Subcutaneous abdominal adipose tissue (tissue), 5 donors: ENCODE results near the gene GOPC.

Experiments used
- H3K27ac ChIP-seq: one replicate; pipeline ENCODE4 v1.7.0; 2013; ENCODE audit warnings: low read depth, mild to moderate bottlenecking, inconsistent platforms, low read length, moderate library complexity
- H3K27me3 ChIP-seq, 5 donors: one replicate each; pipeline ENCODE4 v1.7.0; 2013; ENCODE audit warnings: low read length in 5 of 5, inconsistent platforms in 1 of 5; ENCODE audit not compliant: control insufficient read depth in 5 of 5, insufficient read depth in 4 of 5
- H3K36me3 ChIP-seq, 5 donors: one replicate each; pipeline ENCODE4 v1.7.0; 2013; ENCODE audit warnings: low read length in 5 of 5; ENCODE audit not compliant: control insufficient read depth in 5 of 5, insufficient read depth in 5 of 5
- H3K4me1 ChIP-seq, 5 donors: one replicate each; pipeline ENCODE4 v1.7.0; 2013; ENCODE audit warnings: low read length in 5 of 5, mild to moderate bottlenecking in 3 of 5, moderate library complexity in 1 of 5; ENCODE audit not compliant: control insufficient read depth in 5 of 5, insufficient read depth in 5 of 5
- H3K4me3 ChIP-seq, 5 donors: one replicate each; pipeline ENCODE4 v1.7.0; 2013; ENCODE audit warnings: low read length in 5 of 5, low read depth in 1 of 5
- H3K9ac ChIP-seq, 5 donors: one replicate each; pipeline ENCODE4 v1.7.0; 2013; ENCODE audit warnings: low read length in 5 of 5, mild to moderate bottlenecking in 4 of 5, moderate library complexity in 3 of 5
- H3K9me3 ChIP-seq, 5 donors: one replicate each; pipeline ENCODE4 v1.7.0; 2013; ENCODE audit warnings: low read length in 5 of 5; ENCODE audit not compliant: control insufficient read depth in 5 of 5
- donor health status: healthy.
- donor health status: healthy.
- donor health status: healthy.
- donor health status: healthy.
- donor health status: healthy.

The GOPC gene

GRCh38 chr6:117568247-117568646, 34.1 kb downstream of the GOPC start:
- Histone ChIP-seq H3K27ac (no peak overlapping the region), H3K36me3 (peaks cover 30 to 72% (median 41%) of the 10 kb centered on the region in 5 donors), H3K4me1 (no peaks in the 10 kb centered on the region), H3K9me3 (no peaks in the 10 kb centered on the region), H3K9ac (no peak overlapping the region), H3K4me3 (no peak overlapping the region), H3K27me3 (no peaks in the 10 kb centered on the region)

DNA sequence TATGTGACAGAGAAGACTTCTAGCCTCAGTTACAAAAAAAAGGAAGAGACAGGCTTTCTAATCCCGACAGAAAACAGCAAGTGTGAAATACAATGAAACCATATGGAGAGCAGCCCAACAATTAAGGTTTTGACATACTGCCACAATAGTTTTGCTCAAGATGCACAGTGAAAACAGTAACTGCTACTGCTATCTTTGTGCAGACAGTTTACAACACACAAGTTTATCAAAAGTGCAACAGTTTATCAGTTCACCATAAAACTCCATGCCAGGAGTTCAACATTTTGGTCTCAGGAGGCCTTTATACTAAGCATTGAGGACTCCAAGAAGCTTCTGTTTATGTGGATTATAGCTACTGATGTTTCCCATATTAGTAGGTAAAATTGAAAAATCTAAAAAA, 37.6 kb downstream of the GOPC start:
- Histone ChIP-seq H3K4me3 (no peak overlapping the region), H3K36me3 (peaks cover 29 to 67% (median 43%) of the 10 kb centered on the region in 5 donors), H3K9me3 (no peaks in the 10 kb centered on the region), H3K9ac (no peak overlapping the region), H3K27ac (no peak overlapping the region), H3K27me3 (no peaks in the 10 kb centered on the region), H3K4me1 (no peaks in the 10 kb centered on the region)

DNA sequence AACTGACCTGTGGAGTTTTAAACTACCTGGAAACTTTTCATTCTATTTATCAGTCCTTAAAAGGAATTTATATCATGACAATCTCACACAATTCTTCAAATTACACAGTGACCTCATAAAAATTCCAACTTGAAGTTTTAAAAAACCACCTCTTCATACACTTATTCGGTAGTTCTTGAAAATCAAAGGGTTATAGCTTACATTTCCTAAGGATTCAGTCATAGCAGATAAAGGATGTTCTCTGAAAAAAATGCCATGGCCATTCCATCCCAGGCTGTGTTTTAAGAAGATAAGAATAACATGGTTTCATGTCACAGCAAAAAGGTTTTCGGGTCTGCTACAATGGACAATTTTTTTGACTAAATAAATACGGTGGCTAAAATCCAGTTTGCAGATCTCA, 41.2 kb downstream of the GOPC start:
- H3K27me3 ChIP-seq: no peaks in the 10 kb centered on the region
- no peak overlapping the region for H3K4me3 ChIP-seq
- H3K4me1 ChIP-seq: peaks cover 0 to 4% (median 0%) of the 10 kb centered on the region in 5 donors
- no peak overlapping the region for H3K9ac ChIP-seq
- no peak overlapping the region for H3K27ac ChIP-seq
- H3K36me3 ChIP-seq: peaks cover 8 to 39% (median 16%) of the 10 kb centered on the region in 5 donors
- no peaks in the 10 kb centered on the region for H3K9me3 ChIP-seq

GRCh38 chr6:117559299-117559698, 43.0 kb downstream of the GOPC start:
- peaks cover 0 to 4% (median 0%) of the 10 kb centered on the region in 5 donors for H3K4me1 ChIP-seq
- H3K9me3 ChIP-seq: no peaks in the 10 kb centered on the region
- no peak overlapping the region for H3K4me3 ChIP-seq
- H3K27ac ChIP-seq: no peak overlapping the region
- no peak overlapping the region for H3K9ac ChIP-seq
- peaks cover 5 to 21% (median 15%) of the 10 kb centered on the region in 5 donors for H3K36me3 ChIP-seq
- no peaks in the 10 kb centered on the region for H3K27me3 ChIP-seq

GRCh38 chr6:117558818-117559217, 43.5 kb downstream of the GOPC start:
- no peak overlapping the region for H3K4me3 ChIP-seq
- no peaks in the 10 kb centered on the region for H3K9me3 ChIP-seq
- no peak overlapping the region for H3K9ac ChIP-seq

DNA sequence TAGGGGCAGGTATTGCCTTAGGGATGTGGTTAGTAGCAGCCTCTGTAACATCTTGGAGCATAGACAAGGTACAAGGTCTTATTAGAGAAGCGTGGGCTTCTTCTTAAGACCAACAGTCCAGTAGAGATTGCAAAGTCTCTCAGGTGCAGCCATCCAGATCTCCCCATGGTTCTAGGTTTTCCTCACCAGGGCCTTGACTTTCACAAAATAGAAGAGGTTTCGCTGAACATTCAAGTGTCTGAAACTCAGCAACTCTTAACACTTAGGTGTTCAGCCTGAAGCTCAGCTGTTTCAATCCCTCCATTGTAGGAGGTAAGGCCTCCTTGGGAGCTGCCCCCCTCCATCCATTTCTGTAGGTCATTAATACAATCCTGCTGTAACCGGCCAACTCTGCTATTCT, 44.4 kb downstream of the GOPC start:
- no peaks in the 10 kb centered on the region for H3K9me3 ChIP-seq
- H3K4me1 ChIP-seq: peaks cover 0 to 4% (median 0%) of the 10 kb centered on the region in 5 donors
- H3K27ac ChIP-seq: no peak overlapping the region
- peak overlapping the region in 1 of 5 donors; percentile 39 for H3K9ac ChIP-seq
- no peaks in the 10 kb centered on the region for H3K27me3 ChIP-seq
- H3K4me3 ChIP-seq: no peak overlapping the region
- H3K36me3 ChIP-seq: peaks cover 4 to 17% (median 9%) of the 10 kb centered on the region in 5 donors

More at GRCh38 chr6:117558818-117559217, 43.5 kb downstream of the GOPC start:
- H3K27me3 ChIP-seq: no peaks in the 10 kb centered on the region
- H3K27ac ChIP-seq: no peak overlapping the region
- H3K4me1 ChIP-seq: peaks cover 0 to 4% (median 0%) of the 10 kb centered on the region in 5 donors
- peaks cover 5 to 20% (median 15%) of the 10 kb centered on the region in 5 donors for H3K36me3 ChIP-seq

- H3K4me3 ChIP-seq: no peak overlapping the region
- H3K9ac ChIP-seq: no peak overlapping the region
- no peaks in the 10 kb centered on the region for H3K27me3 ChIP-seq
- no peak overlapping the region for H3K27ac ChIP-seq
- peaks cover 0 to 4% (median 0%) of the 10 kb centered on the region in 5 donors for H3K4me1 ChIP-seq
- peaks cover 0 to 4% (median 0%) of the 10 kb centered on the region in 5 donors for H3K36me3 ChIP-seq
- no peaks in the 10 kb centered on the region for H3K9me3 ChIP-seq
Observed at GRCh38 chr6:117555882-117556498, 46.3 kb downstream of the GOPC start.

GRCh38 chr6:117555262-117555849, 47.0 kb downstream of the GOPC start:
- Histone ChIP-seq H3K27ac (no peak overlapping the region), H3K36me3 (peaks cover 0 to 4% (median 0%) of the 10 kb centered on the region in 5 donors), H3K4me1 (peaks cover 0 to 4% (median 0%) of the 10 kb centered on the region in 5 donors), H3K9me3 (no peaks in the 10 kb centered on the region), H3K9ac (no peak overlapping the region), H3K27me3 (no peaks in the 10 kb centered on the region), H3K4me3 (no peak overlapping the region)

GRCh38 chr6:117553142-117553541, 49.2 kb downstream of the GOPC start:
- H3K9me3 ChIP-seq: no peaks in the 10 kb centered on the region
- no peak overlapping the region for H3K4me3 ChIP-seq
- H3K27ac ChIP-seq: no peak overlapping the region
- H3K36me3 ChIP-seq: peaks cover 0 to 2% (median 0%) of the 10 kb centered on the region in 5 donors
- H3K9ac ChIP-seq: no peak overlapping the region
- no peaks in the 10 kb centered on the region for H3K27me3 ChIP-seq
- H3K4me1 ChIP-seq: peaks cover 0 to 8% (median 5%) of the 10 kb centered on the region in 5 donors

- H3K9ac ChIP-seq: no peak overlapping the region
Observed at GRCh38 chr6:117552618-117553017, 49.7 kb downstream of the GOPC start.

More at GRCh38 chr6:117552618-117553017, 49.7 kb downstream of the GOPC start:
- H3K4me1 ChIP-seq: peaks cover 0 to 13% (median 8%) of the 10 kb centered on the region in 5 donors
- H3K27me3 ChIP-seq: no peaks in the 10 kb centered on the region
- H3K9me3 ChIP-seq: no peaks in the 10 kb centered on the region
- H3K4me3 ChIP-seq: no peak overlapping the region
- no peak overlapping the region for H3K27ac ChIP-seq
- peaks cover 0 to 7% (median 0%) of the 10 kb centered on the region in 5 donors for H3K36me3 ChIP-seq
